ENCODE data around the gene AICDA. TPM values are rescaled to one million over a fixed set of nuclear protein-coding genes. Genes with fewer than 3 reads are reported as not detected.

Gene AICDA
- total and polyA plus RNA-seq, 2 experiments from 2014 or later: 0.31 TPM; not detected in 1

DNA sequence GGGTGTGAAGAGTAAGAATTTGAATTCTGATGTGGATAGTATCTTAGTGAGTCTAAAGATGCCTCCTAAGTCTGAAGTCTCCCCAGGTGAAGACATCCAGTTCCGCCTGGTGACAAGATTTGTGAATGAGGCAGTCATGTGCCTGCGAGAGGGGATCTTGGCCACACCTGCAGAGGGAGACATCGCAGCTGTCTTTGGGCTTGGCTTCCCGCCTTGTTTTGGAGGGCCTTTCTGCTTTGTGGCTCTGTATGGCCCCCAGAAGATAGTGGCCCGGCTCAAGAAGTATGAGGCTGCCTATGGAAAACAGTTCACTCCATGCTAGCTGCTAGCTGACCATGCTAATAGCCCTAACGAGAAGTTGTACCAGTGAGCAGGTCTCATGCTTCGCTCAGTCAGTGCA is 24.6 kb upstream of the AICDA start:
- peaks cover 47% of the 10 kb centered on the region for H3K4me1 Mint-ChIP-seq
- H3K27me3 Mint-ChIP-seq (ENCODE audit: insufficient read depth, low read depth, poor library complexity): peaks cover 4% of the 10 kb centered on the region
- H3K4me2 ChIP-seq: peak overlapping the region; percentile 66; the same call in 1 of the 2 replicates
- H3K9me3 Mint-ChIP-seq: peaks cover 8% of the 10 kb centered on the region
- peak overlapping the region; percentile 99; the same call in 1 of the 2 replicates for H3K27ac ChIP-seq (ENCODE audit: low read depth)
- no peak overlapping the region for H3K4me3 ChIP-seq
- H3K27me3 ChIP-seq (ENCODE audit: insufficient read depth): no peaks in the 10 kb centered on the region
- H3F3A ChIP-seq (replicated peaks; ENCODE audit: low read depth): peaks cover 11% of the 10 kb centered on the region
- no peaks in the 10 kb centered on the region for H3K36me3 ChIP-seq (ENCODE audit: insufficient read depth)
- TF ChIP-seq ZNF114 (CRISPR knock-in tag; IDR thresholded peaks at IDR 0.05): no peak
- TF ChIP-seq EZH2 (IDR thresholded peaks at IDR 0.05; ENCODE audit: low read depth, unreplicated experiment): no peak
- no peak for TF ChIP-seq EZH2phosphoT487 (IDR thresholded peaks at IDR 0.05; ENCODE audit: unreplicated experiment)
- TF ChIP-seq JUNB (IDR thresholded peaks at IDR 0.05; ENCODE audit: unreplicated experiment): no peak
- TF ChIP-seq, protein P1, sequence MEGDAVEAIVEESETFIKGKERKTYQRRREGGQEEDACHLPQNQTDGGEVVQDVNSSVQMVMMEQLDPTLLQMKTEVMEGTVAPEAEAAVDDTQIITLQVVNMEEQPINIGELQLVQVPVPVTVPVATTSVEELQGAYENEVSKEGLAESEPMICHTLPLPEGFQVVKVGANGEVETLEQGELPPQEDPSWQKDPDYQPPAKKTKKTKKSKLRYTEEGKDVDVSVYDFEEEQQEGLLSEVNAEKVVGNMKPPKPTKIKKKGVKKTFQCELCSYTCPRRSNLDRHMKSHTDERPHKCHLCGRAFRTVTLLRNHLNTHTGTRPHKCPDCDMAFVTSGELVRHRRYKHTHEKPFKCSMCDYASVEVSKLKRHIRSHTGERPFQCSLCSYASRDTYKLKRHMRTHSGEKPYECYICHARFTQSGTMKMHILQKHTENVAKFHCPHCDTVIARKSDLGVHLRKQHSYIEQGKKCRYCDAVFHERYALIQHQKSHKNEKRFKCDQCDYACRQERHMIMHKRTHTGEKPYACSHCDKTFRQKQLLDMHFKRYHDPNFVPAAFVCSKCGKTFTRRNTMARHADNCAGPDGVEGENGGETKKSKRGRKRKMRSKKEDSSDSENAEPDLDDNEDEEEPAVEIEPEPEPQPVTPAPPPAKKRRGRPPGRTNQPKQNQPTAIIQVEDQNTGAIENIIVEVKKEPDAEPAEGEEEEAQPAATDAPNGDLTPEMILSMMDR (conservative IDR thresholded peaks at IDR 0.05; ENCODE audit: low read depth in 2 of 2): peak in 1 of 2 experiments; percentile 39; a peak in 2 of 4 replicates
- no peak overlapping the region for H3K4me3 Mint-ChIP-seq
- DNase-seq (ENCODE audit: low spot score) (no peak), ATAC-seq (no peak)
- H3K27ac Mint-ChIP-seq: no peak overlapping the region
- no peaks in the 10 kb centered on the region for H3K79me2 ChIP-seq (replicated peaks; ENCODE audit: insufficient read depth)
- peaks cover 12% of the 10 kb centered on the region for H3K36me3 Mint-ChIP-seq (ENCODE audit: low read depth)
- H3K9me2 ChIP-seq (ENCODE audit: insufficient read depth): peaks cover 10% of the 10 kb centered on the region; the same call in 1 of the 2 replicates
- H4K20me1 ChIP-seq (replicated peaks; ENCODE audit: insufficient read depth): no peaks in the 10 kb centered on the region
- no peak overlapping the region for H2AFZ ChIP-seq
- peaks cover 27% of the 10 kb centered on the region for H3K4me1 ChIP-seq (ENCODE audit: insufficient read depth)

DNA sequence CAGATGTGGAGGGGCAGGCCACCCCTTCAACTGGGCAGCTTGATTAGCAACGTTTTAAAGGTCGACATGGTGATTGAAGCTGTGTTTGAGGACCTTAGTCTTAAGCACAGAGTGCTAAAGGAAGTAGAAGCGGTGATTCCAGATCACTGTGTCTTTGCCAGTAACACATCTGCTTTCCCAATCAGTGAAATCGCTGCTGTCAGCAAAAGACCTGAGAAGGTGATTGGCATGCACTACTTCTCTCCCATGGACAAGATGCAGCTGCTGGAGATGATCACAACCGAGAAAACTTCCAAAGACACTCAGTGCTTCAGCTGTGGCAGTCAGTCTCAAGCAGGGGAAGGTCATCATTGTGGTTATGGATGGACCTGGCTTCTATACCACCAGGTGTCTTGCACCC is 23.9 kb upstream of the AICDA start:
- DNase-seq (ENCODE audit: low spot score) (no peak), ATAC-seq (peak; percentile 24; the same call in 1 of the 3 replicates)
- peak overlapping the region; percentile 31 for H3K4me3 ChIP-seq
- peaks cover 11% of the 10 kb centered on the region for H3F3A ChIP-seq (replicated peaks; ENCODE audit: low read depth)
- Mint-ChIP-seq H3K9me3 (peaks cover 6% of the 10 kb centered on the region; the same call in 2 of the 3 replicates), H3K27me3 (ENCODE audit: insufficient read depth, low read depth, poor library complexity) (peaks cover 4% of the 10 kb centered on the region), H3K36me3 (ENCODE audit: low read depth) (peaks cover 13% of the 10 kb centered on the region), H3K27ac (peak overlapping the region; percentile 48; the same call in 1 of the 2 replicates), H3K4me3 (no peak overlapping the region; the same call in 2 of the 3 replicates), H3K4me1 (peaks cover 47% of the 10 kb centered on the region)
- peaks cover 27% of the 10 kb centered on the region for H3K4me1 ChIP-seq (ENCODE audit: insufficient read depth)
- H3K27me3 ChIP-seq (ENCODE audit: insufficient read depth): no peaks in the 10 kb centered on the region
- H3K79me2 ChIP-seq (replicated peaks; ENCODE audit: insufficient read depth): no peaks in the 10 kb centered on the region
- H3K36me3 ChIP-seq (ENCODE audit: insufficient read depth): no peaks in the 10 kb centered on the region
- peak overlapping the region; percentile 66 for H3K4me2 ChIP-seq
- no peak overlapping the region for H2AFZ ChIP-seq
- H4K20me1 ChIP-seq (replicated peaks; ENCODE audit: insufficient read depth): no peaks in the 10 kb centered on the region
- peaks cover 10% of the 10 kb centered on the region; the same call in 1 of the 2 replicates for H3K9me2 ChIP-seq (ENCODE audit: insufficient read depth)
- H3K27ac ChIP-seq (ENCODE audit: low read depth): peak overlapping the region; percentile 99
- TF ChIP-seq, protein P2, sequence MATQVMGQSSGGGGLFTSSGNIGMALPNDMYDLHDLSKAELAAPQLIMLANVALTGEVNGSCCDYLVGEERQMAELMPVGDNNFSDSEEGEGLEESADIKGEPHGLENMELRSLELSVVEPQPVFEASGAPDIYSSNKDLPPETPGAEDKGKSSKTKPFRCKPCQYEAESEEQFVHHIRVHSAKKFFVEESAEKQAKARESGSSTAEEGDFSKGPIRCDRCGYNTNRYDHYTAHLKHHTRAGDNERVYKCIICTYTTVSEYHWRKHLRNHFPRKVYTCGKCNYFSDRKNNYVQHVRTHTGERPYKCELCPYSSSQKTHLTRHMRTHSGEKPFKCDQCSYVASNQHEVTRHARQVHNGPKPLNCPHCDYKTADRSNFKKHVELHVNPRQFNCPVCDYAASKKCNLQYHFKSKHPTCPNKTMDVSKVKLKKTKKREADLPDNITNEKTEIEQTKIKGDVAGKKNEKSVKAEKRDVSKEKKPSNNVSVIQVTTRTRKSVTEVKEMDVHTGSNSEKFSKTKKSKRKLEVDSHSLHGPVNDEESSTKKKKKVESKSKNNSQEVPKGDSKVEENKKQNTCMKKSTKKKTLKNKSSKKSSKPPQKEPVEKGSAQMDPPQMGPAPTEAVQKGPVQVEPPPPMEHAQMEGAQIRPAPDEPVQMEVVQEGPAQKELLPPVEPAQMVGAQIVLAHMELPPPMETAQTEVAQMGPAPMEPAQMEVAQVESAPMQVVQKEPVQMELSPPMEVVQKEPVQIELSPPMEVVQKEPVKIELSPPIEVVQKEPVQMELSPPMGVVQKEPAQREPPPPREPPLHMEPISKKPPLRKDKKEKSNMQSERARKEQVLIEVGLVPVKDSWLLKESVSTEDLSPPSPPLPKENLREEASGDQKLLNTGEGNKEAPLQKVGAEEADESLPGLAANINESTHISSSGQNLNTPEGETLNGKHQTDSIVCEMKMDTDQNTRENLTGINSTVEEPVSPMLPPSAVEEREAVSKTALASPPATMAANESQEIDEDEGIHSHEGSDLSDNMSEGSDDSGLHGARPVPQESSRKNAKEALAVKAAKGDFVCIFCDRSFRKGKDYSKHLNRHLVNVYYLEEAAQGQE (IDR thresholded peaks at IDR 0.05; ENCODE audit: unreplicated experiment): no peak
- TF ChIP-seq NANOG (IDR thresholded peaks at IDR 0.05; ENCODE audit: borderline replicate concordance): no peak
- TF ChIP-seq, protein P1 (conservative IDR thresholded peaks at IDR 0.05; ENCODE audit: low read depth in 2 of 2): no peak

Measured in GM23338 (cell line).